Measurements from ENCODE around the gene MLLT6.
A peak's percentile ranks its signal among the peaks of the same experiment; 100 is the strongest.

Gene MLLT6

GRCh38 chr17:38674749-38675615, 30.1 kb upstream of the MLLT6 start, which contains the start of gene EPOP:
Gene EPOP, minus strand, starts transcription at chr17:38674957. Its CDS starts 462 bp downstream, at chr17:38674495.
- peak; percentile 88 to 93 for DNase-seq (ENCODE audit: low read depth in 2 of 2)

GRCh38 chr17:38676706-38677504, 28.2 kb upstream of the MLLT6 start:
- peak; percentile 80 to 81 for DNase-seq (ENCODE audit: low read depth in 2 of 2)

- DNase-seq (ENCODE audit: low read depth in 2 of 2) = no peak
Observed at GRCh38 chr17:38677819-38678218, 27.3 kb upstream of the MLLT6 start.

GRCh38 chr17:38681096-38681495, 24.0 kb upstream of the MLLT6 start:
- no peak for DNase-seq (ENCODE audit: low read depth in 2 of 2)

GRCh38 chr17:38685491-38685890, 19.6 kb upstream of the MLLT6 start:
- no peak for DNase-seq (ENCODE audit: low read depth in 2 of 2)

GRCh38 chr17:38687286-38687685, 17.8 kb upstream of the MLLT6 start:
- DNase-seq (ENCODE audit: low read depth in 2 of 2) = no peak

GRCh38 chr17:38690386-38690785, 14.7 kb upstream of the MLLT6 start:
- DNase-seq (ENCODE audit: low read depth in 2 of 2) = no peak

- no peak for DNase-seq (ENCODE audit: low read depth in 2 of 2)
Observed at GRCh38 chr17:38691154-38691553, 13.9 kb upstream of the MLLT6 start.

- DNase-seq (ENCODE audit: low read depth in 2 of 2) = no peak
Observed at GRCh38 chr17:38693700-38694329, 11.3 kb upstream of the MLLT6 start.

GRCh38 chr17:38697061-38697820, 7.8 kb upstream of the MLLT6 start:
- no peak for DNase-seq (ENCODE audit: low read depth in 2 of 2)

- no peak for DNase-seq (ENCODE audit: low read depth in 2 of 2)
Observed at GRCh38 chr17:38698760-38699159, 6.3 kb upstream of the MLLT6 start.

GRCh38 chr17:38701504-38702165, 3.4 kb upstream of the MLLT6 start:
- DNase-seq (ENCODE audit: low read depth in 2 of 2) = peak; percentile 74 to 77

GRCh38 chr17:38702166-38702915, 2.7 kb upstream of the MLLT6 start:
- DNase-seq (ENCODE audit: low read depth in 2 of 2) = peak; percentile 64 to 69

GRCh38 chr17:38702916-38703741, 1.9 kb upstream of the MLLT6 start:
- peak in 1 of 2 donors; percentile 15 for DNase-seq (ENCODE audit: low read depth in 2 of 2)

- peak; percentile 77 to 90 for DNase-seq (ENCODE audit: low read depth in 2 of 2)
Observed at GRCh38 chr17:38703742-38704605, 1.1 kb upstream of the MLLT6 start.

- no peak for DNase-seq (ENCODE audit: low read depth in 2 of 2)
Observed at GRCh38 chr17:38705523-38705802, 390 bp downstream of the MLLT6 start.

- no peak for DNase-seq (ENCODE audit: low read depth in 2 of 2)
Observed at GRCh38 chr17:38705803-38706504, 881 bp downstream of the MLLT6 start.
